Measurements from ENCODE around the gene MTFR1L. TPM values are rescaled to one million over a fixed set of nuclear protein-coding genes. Genes with fewer than 3 reads are reported as not detected.

MTFR1L gene
- polyA plus RNA-seq, 1 of the 3 experiments (the other 2 are of a cell fraction) = 53.6 TPM

DNA sequence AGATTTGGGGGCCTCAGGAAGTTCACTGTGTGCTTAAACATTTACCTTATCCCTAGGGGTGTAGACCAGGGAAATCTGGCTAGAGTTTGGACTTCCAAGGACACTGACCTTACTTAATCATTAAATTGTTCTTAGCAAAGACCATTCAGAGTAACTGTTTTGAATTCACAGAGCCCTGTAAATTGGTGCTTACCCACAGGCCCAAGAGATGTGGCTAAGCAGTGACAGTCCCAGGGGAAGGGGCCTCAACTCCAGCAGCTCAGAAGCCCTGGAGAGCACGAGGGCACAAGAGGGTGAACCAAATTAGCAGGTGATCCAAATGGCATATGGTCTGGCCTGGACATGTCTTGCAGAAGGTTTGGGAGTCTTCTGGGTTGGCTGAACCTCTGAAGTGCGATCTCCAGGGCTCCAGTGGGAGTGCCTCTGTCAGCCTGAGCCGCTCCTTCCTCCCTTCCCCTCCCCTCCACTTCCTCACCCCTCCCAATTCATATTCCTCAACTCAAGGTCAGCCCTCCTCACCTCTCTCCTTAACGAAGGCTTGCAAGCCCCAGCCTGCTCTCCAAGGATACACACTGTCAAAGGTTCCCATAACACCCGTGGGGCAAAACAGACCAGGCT is 51.4 kb downstream of the MTFR1L start:
- DNase-seq = no peak
- no peaks in the 10 kb centered on the region for H3K36me3 ChIP-seq (replicated peaks in 1 of 2; ENCODE audit: control insufficient read depth in 1 of 2, insufficient read depth in 2 of 2, low read length in 1 of 2)
- WGBS (ENCODE audit: low lambda C conversion rate) = 84% methylated on average over 5 of the region's 5 CpGs
- H4K20me1 ChIP-seq (ENCODE audit: insufficient read depth) = no peaks in the 10 kb centered on the region
- peaks cover 13% of the 10 kb centered on the region for H3K79me2 ChIP-seq (ENCODE audit: insufficient read depth)
- H3K27me3 ChIP-seq (ENCODE audit: insufficient read depth) = no peaks in the 10 kb centered on the region
- no peak overlapping the region for H3K4me2 ChIP-seq
- H2AFZ ChIP-seq (ENCODE audit: low read depth) = no peak overlapping the region
- ChIA-PET CTCF (no interaction called here), POLR2A (interaction anchor here (0.6 kb wide), 1 partner anchor 669 kb away, joined by 4 read pairs; no protein-coding TSS in a partner anchor)
- H3K27ac ChIP-seq (ENCODE audit: low read depth in 2 of 2, low read length in 1 of 2) = no peak overlapping the region
- H3K4me1 ChIP-seq (ENCODE audit: control insufficient read depth in 1 of 2, insufficient read depth in 2 of 2, low read depth in 1 of 2, low read length in 1 of 2) = peaks cover 0 to 13% of the 10 kb centered on the region in 2 experiments; a peak in 1 of 4 replicates
- H3K9me3 ChIP-seq = no peaks in the 10 kb centered on the region
- H3K4me3 ChIP-seq (ENCODE audit: low read depth in 2 of 2, low read length in 1 of 2) = no peak overlapping the region
- H3K9me2 ChIP-seq = no peaks in the 10 kb centered on the region
- H3K9ac ChIP-seq = no peak overlapping the region
- H3F3A ChIP-seq (replicated peaks; ENCODE audit: insufficient read depth) = peaks cover 7% of the 10 kb centered on the region
- TF ChIP-seq SMC3 (IDR thresholded peaks at IDR 0.05; ENCODE audit: low read depth, low read length) (no peak), SIN3A (IDR thresholded peaks at IDR 0.05; ENCODE audit: borderline replicate concordance, low read depth, low read length) (no peak), NFIC (IDR thresholded peaks at IDR 0.05; ENCODE audit: borderline replicate concordance) (no peak), RCOR1 (IDR thresholded peaks at IDR 0.05; ENCODE audit: low read length) (no peak), TAF1 (IDR thresholded peaks at IDR 0.05; ENCODE audit: borderline replicate concordance, low read depth, low read length) (no peak), POLR2AphosphoS5 (IDR thresholded peaks at IDR 0.05; ENCODE audit: low read depth, low read length) (no peak), MXI1 (IDR thresholded peaks at IDR 0.05; ENCODE audit: low read depth, low read length) (no peak), RFX5 (IDR thresholded peaks at IDR 0.05; ENCODE audit: low read length) (no peak)
- TF ChIP-seq, protein P1, sequence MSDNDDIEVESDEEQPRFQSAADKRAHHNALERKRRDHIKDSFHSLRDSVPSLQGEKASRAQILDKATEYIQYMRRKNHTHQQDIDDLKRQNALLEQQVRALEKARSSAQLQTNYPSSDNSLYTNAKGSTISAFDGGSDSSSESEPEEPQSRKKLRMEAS (IDR thresholded peaks at IDR 0.05; ENCODE audit: low read depth) = no peak
- TF ChIP-seq, protein P2, sequence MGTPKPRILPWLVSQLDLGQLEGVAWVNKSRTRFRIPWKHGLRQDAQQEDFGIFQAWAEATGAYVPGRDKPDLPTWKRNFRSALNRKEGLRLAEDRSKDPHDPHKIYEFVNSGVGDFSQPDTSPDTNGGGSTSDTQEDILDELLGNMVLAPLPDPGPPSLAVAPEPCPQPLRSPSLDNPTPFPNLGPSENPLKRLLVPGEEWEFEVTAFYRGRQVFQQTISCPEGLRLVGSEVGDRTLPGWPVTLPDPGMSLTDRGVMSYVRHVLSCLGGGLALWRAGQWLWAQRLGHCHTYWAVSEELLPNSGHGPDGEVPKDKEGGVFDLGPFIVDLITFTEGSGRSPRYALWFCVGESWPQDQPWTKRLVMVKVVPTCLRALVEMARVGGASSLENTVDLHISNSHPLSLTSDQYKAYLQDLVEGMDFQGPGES (IDR thresholded peaks at IDR 0.05; ENCODE audit: low read depth, low read length) = no peak
- TF ChIP-seq, protein P3, sequence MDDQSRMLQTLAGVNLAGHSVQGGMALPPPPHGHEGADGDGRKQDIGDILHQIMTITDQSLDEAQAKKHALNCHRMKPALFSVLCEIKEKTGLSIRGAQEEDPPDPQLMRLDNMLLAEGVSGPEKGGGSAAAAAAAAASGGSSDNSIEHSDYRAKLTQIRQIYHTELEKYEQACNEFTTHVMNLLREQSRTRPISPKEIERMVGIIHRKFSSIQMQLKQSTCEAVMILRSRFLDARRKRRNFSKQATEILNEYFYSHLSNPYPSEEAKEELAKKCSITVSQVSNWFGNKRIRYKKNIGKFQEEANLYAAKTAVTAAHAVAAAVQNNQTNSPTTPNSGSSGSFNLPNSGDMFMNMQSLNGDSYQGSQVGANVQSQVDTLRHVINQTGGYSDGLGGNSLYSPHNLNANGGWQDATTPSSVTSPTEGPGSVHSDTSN (IDR thresholded peaks at IDR 0.05) = no peak

DNA sequence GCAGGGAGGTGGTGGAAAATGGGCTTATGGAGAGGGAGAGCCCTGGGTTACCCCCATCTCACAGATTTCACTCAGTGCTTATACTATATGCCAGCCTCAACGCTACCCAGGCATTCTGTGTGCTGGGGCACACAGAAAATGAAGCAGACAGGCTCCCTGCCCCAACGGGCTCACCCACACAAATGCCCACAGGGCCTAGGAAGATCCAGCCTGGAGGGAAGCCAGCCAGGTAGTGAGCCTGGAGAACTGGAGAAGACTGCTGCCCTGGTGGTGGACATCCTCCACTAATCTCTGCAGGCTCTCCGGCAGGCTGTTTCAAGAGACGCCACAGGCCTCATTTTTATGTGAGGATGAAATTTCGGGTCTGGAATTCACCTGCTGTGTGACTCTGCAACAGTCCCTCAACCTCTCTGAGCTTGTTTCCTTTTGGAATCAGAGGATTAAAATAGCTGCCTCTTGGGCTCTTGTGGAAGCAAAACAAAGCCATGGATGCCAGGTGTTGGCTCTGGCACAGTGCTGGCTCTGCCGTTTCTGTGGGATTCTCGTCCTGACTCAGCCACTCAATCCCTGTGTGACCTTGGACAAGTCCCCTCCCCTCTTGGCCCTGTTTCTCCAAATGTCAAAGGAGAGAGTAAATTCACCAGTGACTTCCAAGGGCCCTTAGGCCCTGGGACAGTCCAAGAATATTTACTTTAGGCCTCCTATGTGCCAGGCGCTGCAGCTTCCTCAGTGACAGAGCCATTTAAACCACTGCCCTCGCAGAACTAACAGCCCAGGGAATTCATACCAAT is 52.1 kb downstream of the MTFR1L start:
- no peak overlapping the region for H2AFZ ChIP-seq (ENCODE audit: low read depth)
- H3K9me3 ChIP-seq = no peaks in the 10 kb centered on the region
- 78% methylated on average over 9 of the region's 9 CpGs for WGBS (ENCODE audit: low lambda C conversion rate)
- no peak overlapping the region for H3K4me2 ChIP-seq
- DNase-seq = no peak
- peaks cover 13% of the 10 kb centered on the region for H3K79me2 ChIP-seq (ENCODE audit: insufficient read depth)
- ChIA-PET CTCF (no interaction called here), POLR2A (interaction anchor here (0.6 kb wide), 1 partner anchor 669 kb away, joined by 4 read pairs; no protein-coding TSS in a partner anchor)
- no peaks in the 10 kb centered on the region for H3K27me3 ChIP-seq (ENCODE audit: insufficient read depth)
- H3K9me2 ChIP-seq = no peaks in the 10 kb centered on the region
- peaks cover 12% of the 10 kb centered on the region for H3F3A ChIP-seq (replicated peaks; ENCODE audit: insufficient read depth)
- peaks cover 0 to 14% of the 10 kb centered on the region in 2 experiments; a peak in 1 of 4 replicates for H3K4me1 ChIP-seq (ENCODE audit: control insufficient read depth in 1 of 2, insufficient read depth in 2 of 2, low read depth in 1 of 2, low read length in 1 of 2)
- no peak overlapping the region for H3K9ac ChIP-seq
- no peaks in the 10 kb centered on the region for H4K20me1 ChIP-seq (ENCODE audit: insufficient read depth)
- no peaks in the 10 kb centered on the region for H3K36me3 ChIP-seq (replicated peaks in 1 of 2; ENCODE audit: control insufficient read depth in 1 of 2, insufficient read depth in 2 of 2, low read length in 1 of 2)
- no peak overlapping the region for H3K4me3 ChIP-seq (ENCODE audit: low read depth in 2 of 2, low read length in 1 of 2)
- no peak overlapping the region for H3K27ac ChIP-seq (ENCODE audit: low read depth in 2 of 2, low read length in 1 of 2)
- no peak for TF ChIP-seq SMC3 (IDR thresholded peaks at IDR 0.05; ENCODE audit: low read depth, low read length)
- TF ChIP-seq FOXM1 (IDR thresholded peaks at IDR 0.05; ENCODE audit: low read depth) = no peak
- TF ChIP-seq TAF1 (IDR thresholded peaks at IDR 0.05; ENCODE audit: borderline replicate concordance, low read depth, low read length) = no peak
- TF ChIP-seq, protein P4, sequence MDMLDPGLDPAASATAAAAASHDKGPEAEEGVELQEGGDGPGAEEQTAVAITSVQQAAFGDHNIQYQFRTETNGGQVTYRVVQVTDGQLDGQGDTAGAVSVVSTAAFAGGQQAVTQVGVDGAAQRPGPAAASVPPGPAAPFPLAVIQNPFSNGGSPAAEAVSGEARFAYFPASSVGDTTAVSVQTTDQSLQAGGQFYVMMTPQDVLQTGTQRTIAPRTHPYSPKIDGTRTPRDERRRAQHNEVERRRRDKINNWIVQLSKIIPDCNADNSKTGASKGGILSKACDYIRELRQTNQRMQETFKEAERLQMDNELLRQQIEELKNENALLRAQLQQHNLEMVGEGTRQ (IDR thresholded peaks at IDR 0.05; ENCODE audit: borderline replicate concordance, low read depth, low read length) = no peak
- TF ChIP-seq, protein P2 (IDR thresholded peaks at IDR 0.05; ENCODE audit: low read depth, low read length) = no peak
- TF ChIP-seq, protein P5, sequence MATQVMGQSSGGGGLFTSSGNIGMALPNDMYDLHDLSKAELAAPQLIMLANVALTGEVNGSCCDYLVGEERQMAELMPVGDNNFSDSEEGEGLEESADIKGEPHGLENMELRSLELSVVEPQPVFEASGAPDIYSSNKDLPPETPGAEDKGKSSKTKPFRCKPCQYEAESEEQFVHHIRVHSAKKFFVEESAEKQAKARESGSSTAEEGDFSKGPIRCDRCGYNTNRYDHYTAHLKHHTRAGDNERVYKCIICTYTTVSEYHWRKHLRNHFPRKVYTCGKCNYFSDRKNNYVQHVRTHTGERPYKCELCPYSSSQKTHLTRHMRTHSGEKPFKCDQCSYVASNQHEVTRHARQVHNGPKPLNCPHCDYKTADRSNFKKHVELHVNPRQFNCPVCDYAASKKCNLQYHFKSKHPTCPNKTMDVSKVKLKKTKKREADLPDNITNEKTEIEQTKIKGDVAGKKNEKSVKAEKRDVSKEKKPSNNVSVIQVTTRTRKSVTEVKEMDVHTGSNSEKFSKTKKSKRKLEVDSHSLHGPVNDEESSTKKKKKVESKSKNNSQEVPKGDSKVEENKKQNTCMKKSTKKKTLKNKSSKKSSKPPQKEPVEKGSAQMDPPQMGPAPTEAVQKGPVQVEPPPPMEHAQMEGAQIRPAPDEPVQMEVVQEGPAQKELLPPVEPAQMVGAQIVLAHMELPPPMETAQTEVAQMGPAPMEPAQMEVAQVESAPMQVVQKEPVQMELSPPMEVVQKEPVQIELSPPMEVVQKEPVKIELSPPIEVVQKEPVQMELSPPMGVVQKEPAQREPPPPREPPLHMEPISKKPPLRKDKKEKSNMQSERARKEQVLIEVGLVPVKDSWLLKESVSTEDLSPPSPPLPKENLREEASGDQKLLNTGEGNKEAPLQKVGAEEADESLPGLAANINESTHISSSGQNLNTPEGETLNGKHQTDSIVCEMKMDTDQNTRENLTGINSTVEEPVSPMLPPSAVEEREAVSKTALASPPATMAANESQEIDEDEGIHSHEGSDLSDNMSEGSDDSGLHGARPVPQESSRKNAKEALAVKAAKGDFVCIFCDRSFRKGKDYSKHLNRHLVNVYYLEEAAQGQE (IDR thresholded peaks at IDR 0.05; ENCODE audit: low read depth, low read length) = no peak
- TF ChIP-seq YY1 (IDR thresholded peaks at IDR 0.05; ENCODE audit: low read depth) = no peak
